ENCODE results near the gene VEGFB.

The VEGFB gene, protein sequence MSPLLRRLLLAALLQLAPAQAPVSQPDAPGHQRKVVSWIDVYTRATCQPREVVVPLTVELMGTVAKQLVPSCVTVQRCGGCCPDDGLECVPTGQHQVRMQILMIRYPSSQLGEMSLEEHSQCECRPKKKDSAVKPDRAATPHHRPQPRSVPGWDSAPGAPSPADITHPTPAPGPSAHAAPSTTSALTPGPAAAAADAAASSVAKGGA

DNA sequence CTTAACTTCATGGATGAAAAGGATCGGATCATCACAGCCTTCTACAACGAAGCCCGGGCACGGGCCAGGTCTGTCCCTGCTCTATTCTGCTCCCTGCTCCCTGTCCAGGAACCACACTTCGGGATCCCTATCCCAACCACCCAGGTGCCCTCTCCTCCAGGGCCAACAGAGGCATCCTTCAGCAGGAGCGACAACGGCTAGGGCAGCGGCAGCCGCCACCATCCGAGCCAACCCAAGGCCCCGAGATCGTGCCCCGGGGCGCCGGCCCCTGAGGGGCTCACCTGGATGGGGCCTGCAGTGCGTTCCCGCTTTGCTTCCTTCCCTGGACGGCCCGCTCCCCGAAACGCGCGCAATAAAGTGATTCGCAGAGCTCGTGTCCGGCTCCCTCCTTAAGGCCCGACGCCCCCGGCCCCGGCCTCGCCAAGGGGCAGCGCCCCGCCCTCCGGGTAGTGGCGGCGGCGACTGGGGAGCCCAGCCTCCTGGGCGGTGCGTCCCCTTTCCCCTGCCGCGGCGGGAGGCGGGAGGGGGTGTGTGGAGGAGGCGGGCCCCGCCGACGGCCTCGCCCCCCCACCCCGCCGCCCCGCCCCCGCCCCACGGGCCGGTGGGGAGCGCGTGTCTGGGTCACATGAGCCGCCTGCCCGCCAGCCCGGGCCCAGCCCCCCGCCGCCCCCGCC, at the start of gene VEGFB:
VEGFB (plus strand) TSS at position 672 of the 674 bp plus-strand sequence. CDS start 250 bp downstream, outside the sequence.
- peak in 39 of 42 donors; percentile 47 to 86 (median 71) for DNase-seq
- intact Hi-C loops (cut with DNase I), result no loop called here

DNA sequence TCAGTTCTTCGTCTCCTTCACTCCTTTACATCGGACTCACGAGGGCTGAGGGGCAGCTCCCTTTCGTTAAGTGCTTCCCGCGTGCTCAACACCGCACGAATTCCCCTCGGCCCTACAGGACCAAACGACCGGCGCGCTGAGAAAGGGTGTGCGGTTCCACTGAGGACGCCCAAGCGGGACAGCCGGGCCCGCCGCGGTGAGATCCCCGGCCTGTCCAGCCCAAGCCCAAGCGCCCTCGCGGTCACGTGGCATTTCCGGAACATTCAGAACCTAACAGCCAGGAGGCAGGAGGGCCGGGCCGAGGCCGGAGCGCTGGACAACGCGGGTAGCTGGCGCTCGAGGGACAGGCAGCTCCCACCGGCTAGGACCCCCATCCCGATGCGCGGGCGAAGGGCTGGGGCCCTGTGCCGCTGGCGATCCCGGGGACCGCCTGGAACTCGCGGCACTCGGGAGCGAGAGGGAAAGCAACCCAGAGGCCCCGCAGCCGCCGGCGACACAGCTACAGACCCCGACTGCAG, 49.1 kb upstream of the VEGFB start:
- DNase-seq, result peak in 40 of 42 donors; percentile 73 to 93 (median 84)
- intact Hi-C loops (cut with DNase I), result no loop called here

DNA sequence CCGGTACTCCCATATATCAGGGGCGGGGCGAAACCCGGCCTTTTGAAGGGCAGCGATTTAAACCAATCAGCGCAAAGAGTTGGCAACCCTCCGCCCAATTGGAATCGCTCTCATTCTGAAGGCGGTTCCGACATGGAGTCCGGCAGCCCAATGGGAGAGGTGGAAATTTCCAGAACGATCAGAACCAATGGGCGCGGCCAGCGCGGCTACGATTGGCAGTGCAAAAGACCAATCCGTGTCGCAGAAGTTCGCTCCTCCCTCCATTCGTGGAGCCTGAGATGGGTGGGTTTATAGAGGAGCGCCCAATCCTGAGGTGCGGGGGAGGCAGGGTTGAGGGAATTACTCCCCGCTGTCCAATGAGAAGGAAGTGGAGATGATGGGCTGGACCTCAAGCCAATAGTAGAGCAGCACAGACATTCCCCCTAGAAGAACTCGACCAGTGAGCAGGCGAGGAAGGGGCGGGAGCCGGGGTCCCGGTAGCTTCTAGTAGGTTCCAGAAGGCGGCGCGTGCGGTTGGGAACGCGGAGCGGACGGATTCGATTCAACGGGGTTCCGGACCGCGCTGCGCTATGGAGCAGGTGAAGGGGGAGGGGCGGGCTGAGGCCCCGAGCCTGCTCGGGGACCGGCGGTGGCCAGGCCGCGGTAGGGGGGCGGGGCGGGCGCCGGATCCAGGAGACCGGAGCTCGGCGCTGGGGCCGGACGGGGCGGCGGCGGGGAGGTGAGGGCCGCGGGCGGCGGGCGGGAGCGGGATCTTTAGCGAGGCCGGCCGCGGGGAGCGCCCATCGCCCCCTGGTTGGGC, 48.5 kb upstream of the VEGFB start, which contains the start of gene STIP1:
STIP1 (plus strand) TSS at position 479 of the 799 bp plus-strand sequence; CDS start at position 570, 91 bp downstream.
- intact Hi-C loops (cut with DNase I), result no loop called here
- DNase-seq, result peak; percentile 97 to 100 (median 99)

DNA sequence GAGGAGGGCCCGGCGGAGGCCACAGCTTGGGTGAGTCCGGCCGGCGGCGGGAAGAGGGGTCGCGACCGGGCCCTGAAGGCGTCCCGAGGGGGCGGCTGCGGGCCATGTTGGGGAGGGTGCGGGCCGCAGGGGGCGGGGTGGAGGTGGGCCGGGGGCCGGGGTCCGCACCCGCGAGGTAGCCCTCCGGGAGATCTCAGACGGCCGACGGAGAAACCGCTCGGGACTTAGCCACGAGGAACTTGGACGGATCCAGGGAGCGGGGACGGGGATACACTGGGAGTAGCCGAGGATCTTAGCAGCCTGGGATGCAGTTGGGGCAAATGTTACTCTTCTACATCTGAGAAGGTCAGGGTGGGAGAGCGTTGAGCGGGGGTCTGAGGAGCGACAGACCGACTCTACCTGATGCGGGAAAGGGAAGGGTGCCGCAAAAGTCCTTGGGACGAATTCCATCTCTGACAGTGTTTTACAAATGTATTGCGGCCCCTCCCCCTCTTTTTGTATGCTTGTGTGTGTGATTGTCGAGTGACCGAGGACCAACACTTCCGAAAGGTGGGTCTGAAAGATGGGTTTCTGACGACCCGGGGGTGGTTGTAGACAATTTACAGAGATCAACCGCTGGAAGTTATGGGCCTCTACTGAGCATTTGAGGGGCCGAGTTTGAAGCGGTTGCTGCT, 47.8 kb upstream of the VEGFB start:
- peak in 12 of 42 donors; percentile 17 to 57 (median 35) for DNase-seq
- intact Hi-C loops (cut with DNase I), result no loop called here

- intact Hi-C loops (cut with DNase I), result no loop called here
- no peak for DNase-seq
These were observed 42.0 kb upstream of the VEGFB start for GRCh38 chr11:64192434-64192833.

DNA sequence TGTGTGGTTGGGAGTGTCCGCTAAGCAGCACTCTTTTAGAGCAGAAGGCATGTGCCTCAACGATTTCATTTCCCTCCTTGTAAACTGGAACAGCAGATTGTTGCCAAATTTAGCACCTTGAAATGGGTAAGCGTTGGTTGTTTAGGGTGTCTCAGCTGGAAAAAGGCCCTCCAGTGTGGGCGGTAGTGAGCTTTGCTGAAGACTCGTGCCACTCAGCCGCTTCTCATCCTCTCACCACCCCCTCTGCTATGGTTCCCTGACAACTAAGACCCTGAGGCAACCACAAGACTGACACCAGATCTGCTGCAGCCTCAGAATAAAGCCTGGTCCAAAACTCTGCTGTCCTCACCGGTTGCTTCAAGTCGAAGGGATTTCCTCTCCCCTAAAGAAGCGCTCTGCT, 37.8 kb upstream of the VEGFB start:
- intact Hi-C loops (cut with DNase I), result no loop called here
- peak in 5 of 42 donors; percentile 22 to 51 (median 41) for DNase-seq

DNA sequence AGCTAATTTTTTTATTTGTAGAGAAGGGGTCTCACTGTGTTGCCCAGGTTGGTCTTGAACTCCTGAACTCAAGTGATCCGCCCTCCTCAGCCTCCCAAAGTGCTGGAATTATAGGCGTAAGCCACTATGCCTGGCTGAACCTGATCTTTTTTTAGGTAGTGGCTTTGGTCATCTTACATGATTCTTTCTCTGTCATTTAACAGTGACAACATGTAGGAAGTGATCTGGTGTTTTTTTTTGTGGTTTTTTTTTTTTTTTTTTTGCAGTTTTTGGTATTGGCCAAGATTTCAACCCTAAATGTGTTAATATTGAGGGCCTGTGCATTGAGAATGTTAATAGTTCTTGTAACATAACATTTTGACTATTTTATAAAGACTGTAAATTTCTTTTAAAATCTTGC, 35.9 kb upstream of the VEGFB start:
- DNase-seq, result no peak
- intact Hi-C loops (cut with DNase I), result no loop called here

GRCh38 chr11:64201543-64201942, 32.8 kb upstream of the VEGFB start:
- intact Hi-C loops (cut with DNase I), result no loop called here
- no peak for DNase-seq

DNA sequence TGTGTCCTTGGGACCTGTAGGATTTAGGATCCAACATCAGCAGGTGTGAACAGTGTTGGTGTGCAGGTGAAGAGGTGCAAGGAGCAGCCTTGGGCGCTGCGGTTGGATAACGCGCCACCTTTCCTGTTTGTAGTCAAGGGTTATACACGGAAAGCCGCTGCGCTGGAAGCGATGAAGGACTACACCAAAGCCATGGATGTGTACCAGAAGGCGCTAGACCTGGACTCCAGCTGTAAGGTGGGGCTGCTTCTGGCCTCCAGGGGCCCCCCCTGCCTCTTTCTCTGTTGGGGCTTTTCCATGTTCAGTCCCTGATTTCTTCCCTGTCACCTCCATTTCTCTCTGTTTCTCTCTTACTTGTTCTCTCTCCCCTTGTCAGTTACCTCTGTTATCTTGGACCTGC, 31.4 kb upstream of the VEGFB start:
- no peak for DNase-seq
- intact Hi-C loops (cut with DNase I), result no loop called here

- no peak for DNase-seq
- intact Hi-C loops (cut with DNase I), result no loop called here
These were observed 30.8 kb upstream of the VEGFB start for GRCh38 chr11:64203421-64204079.

- no peak for DNase-seq
- intact Hi-C loops (cut with DNase I), result no loop called here
These were observed 30.3 kb upstream of the VEGFB start for GRCh38 chr11:64204080-64204440.

DNA sequence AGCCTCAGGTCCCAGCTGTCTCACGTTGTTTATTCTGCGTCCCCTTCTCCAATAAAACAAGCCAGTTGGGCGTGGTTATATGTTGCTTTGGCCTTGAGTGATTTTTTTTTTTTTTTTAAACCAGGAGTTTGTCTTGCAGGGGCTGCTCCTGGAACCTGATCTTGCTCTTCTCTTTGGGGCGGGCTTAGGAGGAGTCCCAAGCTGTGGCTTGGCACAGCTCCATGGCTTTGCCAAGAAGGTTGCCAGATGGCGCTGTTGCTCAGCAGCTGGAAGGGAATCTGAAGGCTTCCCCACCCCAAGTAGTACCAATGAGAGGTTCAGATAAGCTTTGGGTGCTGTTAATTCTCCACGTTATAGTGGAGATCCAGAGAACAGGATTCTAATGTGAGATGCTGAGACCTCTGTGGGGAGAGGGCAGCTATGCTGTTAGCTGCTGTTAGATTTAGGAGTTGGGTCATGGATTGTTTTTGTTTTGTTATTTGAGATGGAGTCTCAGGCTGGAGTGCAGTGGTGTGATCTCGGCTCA, 29.9 kb upstream of the VEGFB start:
- intact Hi-C loops (cut with DNase I), result no loop called here
- peak; percentile 75 to 94 (median 88) for DNase-seq

DNA sequence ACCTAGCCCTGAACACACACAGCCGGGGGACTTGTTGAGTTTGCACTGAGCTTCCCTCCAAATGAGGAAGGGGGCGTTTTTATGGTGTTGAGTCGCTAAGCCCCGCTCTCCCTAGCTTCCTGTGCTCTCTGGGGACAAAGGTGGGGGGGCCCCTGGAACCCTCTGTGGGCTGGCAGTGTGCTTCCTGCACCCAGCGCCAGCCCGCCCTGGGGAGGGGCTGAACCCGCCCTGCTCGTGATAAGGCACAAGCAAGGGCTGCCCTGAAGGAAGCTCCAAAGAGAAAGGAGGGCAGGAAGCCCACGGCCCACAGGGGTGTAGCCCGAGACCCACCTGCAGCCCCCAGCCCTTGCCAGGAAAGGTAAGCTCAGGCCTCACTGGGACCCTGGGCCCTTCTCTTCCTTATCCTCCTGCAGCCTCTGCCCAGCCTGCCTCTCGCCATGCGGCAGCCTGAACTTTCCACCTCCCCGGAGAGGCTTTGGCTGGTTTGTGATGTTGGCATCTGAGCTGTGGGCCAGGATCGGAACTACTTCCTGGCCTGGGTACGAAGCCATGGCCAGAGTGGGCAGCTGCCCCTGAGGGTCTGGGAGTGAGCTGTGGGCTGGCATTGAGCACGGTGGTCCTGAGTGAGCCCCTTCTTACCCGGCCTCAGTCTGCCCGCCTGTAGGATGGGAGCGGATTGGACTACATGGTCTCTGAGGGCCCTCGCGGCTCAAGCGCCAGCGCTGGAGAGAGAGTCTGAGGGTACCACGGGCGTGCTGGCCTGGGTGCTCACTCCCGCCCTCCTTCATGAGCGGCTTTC, 27.7 kb upstream of the VEGFB start, which contains the start of gene FERMT3:
FERMT3 (plus strand) TSS at position 265 of the 799 bp plus-strand sequence. CDS start 644 bp downstream, outside the sequence.
- intact Hi-C loops (cut with DNase I), result no loop called here
- DNase-seq, result peak in 12 of 42 donors; percentile 29 to 68 (median 55)

DNA sequence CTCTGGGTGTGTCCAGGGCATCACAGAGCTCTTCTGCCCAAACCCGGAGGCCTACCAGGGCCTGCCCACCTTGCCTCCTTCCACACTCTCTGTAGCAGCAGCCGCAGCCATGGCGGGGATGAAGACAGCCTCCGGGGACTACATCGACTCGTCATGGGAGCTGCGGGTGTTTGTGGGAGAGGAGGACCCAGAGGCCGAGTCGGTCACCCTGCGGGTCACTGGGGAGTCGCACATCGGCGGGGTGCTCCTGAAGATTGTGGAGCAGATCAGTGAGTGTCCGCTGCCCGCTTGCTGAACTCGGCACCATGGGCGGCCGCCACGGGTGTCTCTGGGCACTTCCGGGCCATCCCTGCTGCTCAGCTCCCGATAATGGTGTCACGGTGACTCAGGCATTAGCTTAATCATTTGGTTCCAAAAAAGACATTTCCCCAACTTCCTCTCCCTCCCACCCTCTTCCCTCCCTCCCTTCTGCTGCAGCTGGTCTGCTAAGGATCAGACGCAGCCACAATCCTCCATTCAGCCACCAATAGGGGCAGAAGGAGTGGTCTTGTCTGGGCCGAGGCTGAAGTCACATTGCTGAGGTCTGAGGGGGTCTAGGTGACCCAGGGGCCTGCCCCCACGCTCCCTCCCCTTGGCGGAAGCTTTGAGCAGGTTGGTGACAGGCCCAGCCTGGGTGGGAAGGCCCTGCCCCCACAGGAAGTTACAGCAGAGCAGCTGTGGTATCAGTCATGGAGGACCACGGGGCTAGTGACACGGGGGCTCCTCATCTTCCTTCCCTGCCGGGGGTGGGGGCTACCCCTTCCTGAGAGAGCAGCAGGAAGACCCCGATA, 26.9 kb upstream of the VEGFB start:
- peak in 28 of 42 donors; percentile 37 to 78 (median 60) for DNase-seq
- intact Hi-C loops (cut with DNase I), result no loop called here

DNA sequence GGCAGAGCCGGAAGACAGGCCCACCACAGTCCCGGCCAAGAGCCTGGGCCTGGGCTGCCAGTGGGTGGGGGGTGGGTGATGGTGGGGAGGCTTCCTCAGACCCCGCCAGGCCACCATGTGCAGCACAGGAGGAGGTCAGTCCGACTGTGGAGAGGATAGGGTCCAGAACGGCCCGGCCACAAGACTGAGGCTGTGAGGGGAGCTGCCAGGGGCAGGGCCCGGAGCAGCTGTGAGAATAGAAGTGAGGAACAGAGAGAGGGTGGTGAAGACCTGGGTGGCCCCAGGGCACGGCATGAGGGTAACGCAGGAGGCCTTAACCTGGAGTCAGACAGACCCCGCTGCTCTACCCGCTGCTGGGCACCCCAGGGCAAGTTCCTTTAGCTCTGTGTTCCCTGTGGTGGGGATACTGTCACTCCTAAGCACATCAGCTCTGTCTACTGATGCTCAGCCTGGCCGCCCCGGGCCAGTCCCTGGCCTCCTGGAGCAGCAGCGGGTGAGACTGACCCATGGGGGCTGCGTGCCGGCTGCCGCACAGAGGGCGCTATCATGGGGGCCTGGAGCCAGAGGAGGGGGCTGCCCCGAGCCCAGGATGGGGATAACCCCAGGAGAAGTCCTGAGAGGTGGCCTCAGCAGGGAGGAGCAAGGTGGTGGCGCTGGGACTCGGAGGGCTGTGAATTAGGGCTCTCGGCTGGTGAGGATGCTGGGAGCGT, 26.1 kb upstream of the VEGFB start:
- intact Hi-C loops (cut with DNase I), result no loop called here
- no peak for DNase-seq
